Stimulated activated CD8-positive, alpha-beta memory T cell treated with anti-CD3 and anti-CD28 coated beads, Interleukin-12 subunit alpha, Interleukin-12 subunit beta, amount 100 ng/mL, for 1 hour (primary cell): ENCODE results near the gene EEPD1.
"Not testable (repeated sequence)": the region's sequence is repeated elsewhere in the genome, so short reads cannot be mapped to it uniquely, and the experiment has no call there.

Source experiments
- DNase-seq: peaks from one replicate; pipeline ENCODE4 v3.0.0-alpha.2; 2020; ENCODE audit warnings: low read depth

Gene EEPD1

DNA sequence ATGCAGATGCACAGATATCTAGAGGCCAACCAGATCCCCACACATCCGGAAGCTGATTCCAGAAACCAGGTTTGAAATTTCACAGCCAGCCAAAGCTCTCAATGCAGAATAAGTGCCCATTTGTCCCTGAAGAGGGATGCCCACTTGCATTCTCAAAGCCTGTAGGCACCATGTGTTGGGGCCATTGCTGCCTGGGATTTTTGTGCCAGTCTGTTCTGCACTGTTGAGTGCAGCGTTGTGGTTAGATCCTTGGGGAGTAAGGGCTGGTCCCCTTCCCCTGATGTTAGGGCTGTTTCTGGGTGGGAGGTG, 62.4 kb downstream of the EEPD1 start:
- no peak for DNase-seq

DNA sequence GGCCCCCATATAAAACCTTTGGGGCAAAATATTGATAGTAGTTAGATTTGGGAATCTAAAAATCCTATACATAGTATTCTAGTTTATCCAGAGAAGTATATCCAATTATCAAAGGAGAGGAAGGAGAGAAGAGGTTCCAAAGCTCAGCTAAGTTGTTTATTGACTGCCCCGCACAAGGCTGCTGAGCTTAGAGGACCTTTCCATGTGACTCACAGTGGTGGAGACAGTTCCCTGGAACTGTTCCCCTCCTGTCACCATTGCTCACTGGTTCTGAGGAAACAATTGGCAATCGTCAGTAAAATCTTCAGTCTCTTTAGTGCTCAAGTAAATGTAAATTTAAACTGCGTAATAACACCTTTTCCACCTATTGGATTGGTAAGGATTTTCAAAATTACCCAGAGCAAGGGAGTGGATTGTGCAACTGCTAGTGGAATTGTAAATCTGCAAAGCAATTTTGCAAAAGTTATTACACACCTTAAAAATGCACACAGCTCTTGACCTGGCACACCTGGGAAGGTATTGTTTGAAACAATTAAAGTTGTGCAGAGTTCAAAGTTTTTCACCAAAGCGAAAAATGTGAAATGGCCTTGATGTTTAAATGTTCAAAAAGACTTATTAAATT, 63.1 kb downstream of the EEPD1 start:
- DNase-seq, result no peak

DNA sequence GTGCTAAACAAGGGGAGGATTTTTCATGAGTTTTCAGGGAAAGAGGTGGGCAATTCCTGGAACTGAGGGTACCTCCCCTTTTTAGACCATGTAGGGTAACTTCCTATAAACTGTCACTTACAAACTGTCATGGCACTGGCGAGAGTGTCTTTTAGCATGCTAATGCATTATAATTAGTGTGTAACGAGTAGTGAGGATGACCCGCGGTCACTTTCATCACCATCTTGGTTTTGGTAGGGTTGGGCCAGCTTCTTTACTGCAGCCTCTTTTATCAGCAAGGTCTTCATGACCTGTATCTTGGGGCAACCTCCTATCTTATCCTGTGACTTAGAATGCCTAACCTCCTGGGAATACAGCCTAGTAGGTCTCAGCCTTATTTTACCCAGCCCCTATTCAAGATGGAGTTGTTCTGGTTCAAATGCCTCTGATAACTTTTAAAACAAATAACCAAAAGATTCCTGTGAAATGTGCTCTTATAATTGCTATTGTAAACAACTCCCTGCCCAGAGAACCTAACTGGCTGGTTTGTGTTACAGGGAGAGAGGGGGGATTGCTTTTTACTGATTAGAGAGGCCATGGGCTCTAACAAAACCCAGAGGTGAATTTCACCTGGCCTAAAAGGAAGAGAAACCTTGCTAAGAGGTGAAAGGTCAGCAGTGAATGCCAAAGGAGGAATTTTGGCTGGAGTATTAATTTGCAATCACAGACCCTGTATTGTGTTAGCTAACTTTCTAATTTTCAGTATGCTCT, 64.3 kb downstream of the EEPD1 start:
- no peak for DNase-seq

DNA sequence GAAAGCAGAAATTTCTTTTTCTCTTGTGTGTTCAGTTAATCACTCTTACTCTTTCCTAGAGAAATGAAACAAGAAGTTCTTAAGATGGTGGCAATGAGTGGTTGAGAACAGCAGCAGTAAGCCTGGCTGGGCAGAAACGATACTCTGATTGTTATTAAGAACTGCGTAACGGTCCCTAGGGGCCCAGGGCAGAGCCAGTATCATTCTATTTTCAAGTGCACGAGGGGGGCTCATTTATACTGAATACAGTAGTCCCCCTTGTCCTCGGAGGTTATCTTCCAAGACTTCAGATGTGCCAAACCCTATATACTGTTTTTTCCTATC, 64.9 kb downstream of the EEPD1 start:
- no peak for DNase-seq

DNA sequence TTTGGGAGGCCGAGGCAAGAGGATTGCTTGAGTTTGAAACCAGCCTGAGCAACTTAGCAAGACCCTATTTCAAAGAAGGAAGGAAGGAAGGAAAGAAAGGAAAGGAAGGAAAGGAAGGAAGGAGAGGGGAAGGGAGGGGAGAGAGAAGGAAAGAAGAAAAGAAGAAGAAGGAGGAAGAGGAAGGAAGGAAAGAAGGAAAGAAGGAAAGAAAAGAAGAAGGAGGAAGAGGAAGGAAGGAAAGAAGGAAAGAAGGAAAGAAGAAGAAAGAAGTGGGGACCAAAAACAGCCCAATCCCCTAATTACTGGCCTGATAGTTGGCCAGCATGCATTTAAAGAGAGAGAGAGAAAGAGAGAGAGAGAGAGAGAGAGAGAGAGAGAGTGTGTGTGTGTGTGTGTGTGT, 66.4 kb downstream of the EEPD1 start:
- DNase-seq, result no peak

DNA sequence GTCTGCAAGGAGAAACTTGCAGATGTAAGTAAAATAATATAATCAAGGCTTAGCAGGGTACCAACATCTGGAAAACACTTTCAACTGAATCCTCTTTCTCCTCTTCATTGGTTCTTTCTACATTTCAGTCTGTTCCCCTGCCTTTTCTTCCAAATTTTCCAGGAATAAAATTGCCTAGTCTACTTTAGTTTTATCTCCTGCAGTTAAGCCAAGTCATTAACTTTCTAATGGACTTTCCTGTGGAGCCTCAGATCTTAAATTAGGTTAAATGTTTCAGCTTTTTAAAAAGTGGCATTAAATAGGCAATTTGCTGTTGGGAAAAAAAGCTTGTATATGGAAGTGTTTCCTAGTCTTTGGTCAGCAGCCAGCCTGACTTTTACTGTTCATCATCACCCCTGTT, 70.8 kb downstream of the EEPD1 start:
- no peak for DNase-seq

DNA sequence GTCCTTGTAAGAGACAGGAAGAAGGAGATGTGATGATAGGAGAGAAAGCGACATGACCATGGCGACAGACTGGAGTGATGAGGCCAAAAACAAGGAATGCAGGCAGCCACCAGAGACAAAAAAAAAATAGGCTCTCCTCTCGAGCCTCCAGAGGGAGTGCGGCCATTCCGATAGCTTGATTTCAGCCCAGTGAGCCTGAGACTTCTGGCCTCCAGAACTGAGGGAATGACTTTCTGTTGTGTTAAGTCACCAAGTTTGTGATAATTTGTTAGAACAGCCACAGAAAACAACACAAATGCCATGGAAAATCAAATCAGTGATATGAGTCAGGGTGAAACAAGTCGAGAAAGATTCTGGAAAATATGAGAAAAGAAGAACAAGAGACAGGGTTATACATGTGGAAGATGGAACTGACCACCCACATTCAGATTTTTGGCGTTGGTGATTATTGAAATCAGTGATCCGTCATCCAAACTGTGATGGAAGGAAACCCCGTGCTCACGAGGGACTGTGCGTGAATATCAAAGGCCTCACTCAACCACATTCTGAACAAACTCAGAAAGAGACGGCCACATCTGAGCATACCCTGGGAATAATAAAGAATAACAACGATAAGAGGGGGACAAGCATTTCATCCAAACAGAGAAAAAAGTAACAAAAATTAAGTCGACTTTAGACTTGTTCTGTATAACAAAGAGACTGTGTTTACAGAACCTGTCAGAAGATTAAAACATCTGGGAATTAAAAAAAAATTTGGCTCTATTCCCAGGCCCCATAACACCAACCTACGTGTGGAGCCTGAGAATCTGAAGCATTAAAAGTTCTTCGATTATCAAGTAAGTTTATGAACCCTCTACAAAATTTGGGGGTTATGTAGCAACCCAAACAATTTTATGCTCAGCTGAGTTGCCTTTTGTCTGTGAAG, 72.1 kb downstream of the EEPD1 start:
- DNase-seq, result no peak

DNA sequence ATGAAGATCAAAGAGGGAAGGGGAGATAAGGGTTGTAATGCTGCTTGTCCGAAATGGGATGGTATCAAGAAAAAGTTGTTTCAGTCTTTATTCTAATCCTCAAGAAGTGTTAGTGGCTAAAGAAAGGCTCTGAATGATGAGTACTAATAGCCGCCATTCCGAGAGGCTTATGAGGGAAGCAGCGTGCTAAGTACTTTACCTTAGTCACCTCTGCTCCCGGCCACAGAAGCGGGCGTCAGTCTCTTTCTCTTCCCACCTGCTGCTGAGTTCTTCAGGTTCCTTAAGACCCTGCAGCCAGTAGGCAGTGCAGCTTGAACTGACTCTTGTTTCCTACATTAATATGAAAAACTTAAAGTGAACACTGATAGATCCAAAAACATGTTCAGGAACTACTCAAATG, 73.1 kb downstream of the EEPD1 start:
- no peak for DNase-seq

DNA sequence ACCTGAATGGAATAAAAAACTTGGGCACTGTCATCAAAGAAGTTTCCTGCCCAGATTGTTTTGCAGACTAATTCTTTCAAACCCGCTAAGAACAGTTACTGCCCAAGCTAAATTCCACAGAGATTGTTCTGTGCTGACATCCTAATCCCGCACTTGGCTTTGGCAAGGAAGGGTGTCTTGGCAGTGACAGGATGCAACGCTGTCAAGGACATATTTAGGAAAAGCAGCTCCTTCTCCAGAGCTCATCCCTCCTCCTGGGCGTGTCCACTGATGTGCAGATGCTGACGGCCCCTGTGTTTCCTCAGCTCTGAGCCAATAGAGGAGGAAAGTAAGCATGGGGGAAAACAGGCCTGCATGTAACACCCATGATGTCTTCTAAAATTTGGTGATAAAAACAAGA, 74.2 kb downstream of the EEPD1 start:
- no peak for DNase-seq

DNA sequence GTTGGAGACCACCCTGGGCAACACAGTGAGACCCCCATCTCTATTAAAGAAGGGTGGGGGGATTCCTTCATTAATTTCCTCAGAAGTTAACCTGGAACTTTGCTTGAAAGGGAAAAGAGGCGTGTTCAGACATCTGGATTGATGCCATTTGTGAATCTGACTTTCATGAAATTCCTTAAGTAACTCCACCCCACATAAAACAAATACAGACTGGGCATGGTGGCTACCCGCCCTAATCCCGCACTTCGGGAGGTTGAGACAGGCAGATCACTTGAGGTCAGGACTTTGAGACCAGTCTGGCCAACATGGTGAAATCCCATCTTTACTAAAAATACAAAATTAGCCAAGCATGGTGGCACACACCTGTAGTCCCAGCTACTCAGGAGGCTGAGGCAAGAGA, 75.0 kb downstream of the EEPD1 start:
- DNase-seq, result no peak

DNA sequence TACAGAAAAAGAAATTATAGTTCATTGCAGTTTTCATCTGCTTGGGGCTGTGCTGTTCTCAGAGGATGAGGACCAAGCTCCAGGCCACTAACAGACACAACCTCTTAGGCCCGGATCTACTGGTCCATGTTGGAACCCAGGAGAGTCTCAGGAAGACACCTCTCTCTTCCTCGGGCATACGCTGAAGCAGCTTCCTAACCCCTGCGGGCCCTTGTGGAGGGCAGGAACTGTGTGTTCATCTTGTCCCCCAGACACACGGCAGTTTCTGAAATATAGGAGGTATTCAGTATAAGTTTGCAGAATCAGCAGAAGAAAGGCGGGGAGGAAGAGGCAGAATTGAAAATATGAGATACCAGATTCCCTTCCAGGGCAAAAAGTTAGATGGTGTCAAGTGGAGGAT, 78.4 kb downstream of the EEPD1 start:
- no peak for DNase-seq

DNA sequence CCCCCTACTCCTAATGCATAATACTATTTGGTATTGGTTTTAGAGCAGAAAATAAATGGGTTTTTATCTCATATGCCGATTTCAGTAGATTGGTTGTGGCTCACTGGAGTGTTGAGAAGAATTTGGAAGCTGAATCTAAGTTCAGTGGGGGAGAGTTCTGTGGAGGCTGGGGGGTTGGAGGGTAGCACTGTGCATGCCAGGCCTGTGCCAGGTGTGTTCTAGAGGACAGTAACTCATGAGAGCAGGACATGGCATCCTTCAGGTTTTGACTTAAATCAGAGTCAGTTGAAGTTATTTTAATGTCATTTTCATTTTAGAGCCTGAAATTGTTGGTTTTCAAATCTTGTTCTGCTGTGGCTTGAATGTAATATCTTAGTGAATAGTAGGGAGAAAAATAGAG, 79.5 kb downstream of the EEPD1 start:
- DNase-seq, result no peak

DNA sequence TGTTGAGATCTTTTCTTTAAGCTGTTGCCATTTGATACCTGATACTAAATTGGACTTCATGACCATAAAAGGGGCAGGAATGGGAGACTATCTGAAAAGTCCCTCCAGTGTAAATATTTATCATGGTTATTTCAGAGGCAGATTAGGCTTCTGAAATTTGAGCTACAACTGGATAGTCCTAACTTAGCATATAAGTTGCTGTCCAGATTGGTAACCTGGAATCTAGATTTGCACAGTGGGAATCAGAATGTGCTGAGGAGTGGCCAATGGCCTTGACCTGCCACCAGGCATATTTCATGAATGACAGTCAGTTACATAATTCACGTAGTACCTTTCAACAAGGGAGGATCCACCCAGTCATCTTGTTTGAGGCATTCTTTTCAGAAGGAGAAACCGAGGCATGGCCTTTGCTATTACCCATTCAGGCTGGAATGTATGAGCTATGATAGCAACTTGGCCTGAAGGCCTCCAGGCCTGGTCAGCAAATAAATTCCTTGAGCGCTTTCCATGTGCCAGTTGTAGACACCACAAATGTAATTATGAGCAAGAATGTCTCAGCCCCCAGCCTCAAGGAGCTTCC, 80.0 kb downstream of the EEPD1 start:
- no peak for DNase-seq

DNA sequence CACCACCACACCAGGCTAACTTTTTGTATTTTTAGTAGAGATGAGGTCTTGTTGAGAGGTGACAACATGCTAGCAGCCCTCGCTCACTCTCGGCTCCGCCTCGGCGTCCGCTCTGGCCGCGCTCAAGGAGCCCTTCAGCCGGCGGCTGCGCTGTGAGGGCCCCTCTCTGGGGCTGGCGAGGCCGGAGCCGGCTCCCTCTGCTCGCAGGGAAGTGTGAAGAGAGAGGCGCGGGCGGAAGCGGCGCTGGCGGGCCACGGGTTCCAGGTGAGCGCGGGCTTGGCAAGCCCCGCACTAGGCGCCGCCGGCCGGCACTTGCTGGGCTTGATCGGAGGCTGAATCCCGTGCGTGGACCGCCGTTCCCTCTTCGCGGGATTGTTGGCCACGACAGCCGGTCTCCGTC, 83.0 kb downstream of the EEPD1 start:
- no peak for DNase-seq

DNA sequence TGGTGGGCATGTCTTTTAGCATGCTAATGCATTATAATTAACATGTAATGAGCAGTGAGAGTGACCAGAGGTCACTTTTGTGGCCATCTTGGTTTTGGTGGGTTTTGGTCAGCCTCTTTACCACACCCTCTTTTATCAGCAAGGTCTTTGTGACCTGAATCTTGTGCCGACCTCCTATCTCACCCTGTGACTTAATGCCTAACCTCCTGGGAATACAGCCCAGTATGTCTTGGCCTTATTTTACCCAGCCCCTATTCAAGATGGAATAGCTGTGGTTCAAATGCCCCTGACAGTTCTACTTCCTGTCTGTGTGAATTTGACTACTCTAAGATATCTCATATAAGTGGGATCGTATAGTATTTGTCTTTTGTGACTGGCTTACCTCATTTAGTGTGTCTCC, 85.1 kb downstream of the EEPD1 start:
- DNase-seq, result no peak

DNA sequence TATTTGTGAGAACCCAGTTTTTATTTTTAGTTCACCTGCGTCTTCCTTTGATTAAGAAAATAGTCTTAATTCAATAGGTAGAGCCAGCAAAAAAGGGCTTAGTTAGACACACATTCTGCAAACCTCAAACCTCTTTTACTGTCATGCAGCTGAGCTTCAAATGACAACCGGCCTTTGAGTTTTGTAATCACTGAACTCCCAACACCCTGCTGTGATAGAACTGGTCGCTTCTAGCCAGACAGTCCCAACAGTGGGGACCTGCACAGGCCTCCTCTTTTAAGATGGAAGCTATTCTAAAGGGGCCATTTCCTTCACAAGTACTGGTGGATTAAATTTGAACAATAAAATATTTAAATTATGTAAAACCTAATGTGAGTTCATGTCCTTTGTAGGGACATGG, 90.3 kb downstream of the EEPD1 start:
- not testable (repeated sequence) for DNase-seq

DNA sequence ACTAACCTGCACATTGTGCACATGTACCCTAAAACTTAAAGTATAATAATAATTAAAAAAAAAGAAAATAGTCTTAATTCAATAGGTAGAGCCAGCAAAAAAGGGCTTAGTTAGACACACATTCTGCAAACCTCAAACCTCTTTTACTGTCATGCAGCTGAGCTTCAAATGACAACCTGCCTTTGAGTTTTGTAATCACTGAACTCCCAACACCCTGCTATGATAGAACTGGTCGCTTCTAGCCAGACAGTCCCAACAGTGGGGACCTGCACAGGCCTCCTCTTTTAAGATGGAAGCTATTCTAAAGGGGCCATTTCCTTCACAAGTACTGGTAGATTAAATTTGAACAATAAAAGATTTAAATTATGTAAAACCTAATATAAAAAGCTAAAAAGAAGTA, 90.9 kb downstream of the EEPD1 start:
- DNase-seq, result not testable (repeated sequence)

DNA sequence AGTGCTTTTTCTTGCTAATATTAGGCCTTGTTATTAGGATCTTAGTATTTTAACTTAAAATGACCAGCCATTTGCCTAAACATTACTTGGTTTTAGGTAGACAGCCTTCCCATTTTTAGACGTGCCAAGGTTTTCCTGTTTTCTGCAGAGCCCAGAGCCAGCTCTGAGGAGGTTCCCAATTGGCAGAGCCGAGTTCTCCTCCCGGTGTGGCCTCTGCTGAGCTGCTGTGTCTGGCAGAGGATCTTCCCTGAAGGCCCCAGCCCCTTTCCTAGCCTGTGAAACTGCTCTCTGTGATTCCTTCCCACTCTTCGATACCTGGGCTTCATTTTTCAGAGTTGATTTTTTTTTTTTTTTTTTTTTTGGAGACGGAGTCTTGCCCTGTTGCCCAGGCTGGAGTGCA, 91.4 kb downstream of the EEPD1 start:
- no peak for DNase-seq

DNA sequence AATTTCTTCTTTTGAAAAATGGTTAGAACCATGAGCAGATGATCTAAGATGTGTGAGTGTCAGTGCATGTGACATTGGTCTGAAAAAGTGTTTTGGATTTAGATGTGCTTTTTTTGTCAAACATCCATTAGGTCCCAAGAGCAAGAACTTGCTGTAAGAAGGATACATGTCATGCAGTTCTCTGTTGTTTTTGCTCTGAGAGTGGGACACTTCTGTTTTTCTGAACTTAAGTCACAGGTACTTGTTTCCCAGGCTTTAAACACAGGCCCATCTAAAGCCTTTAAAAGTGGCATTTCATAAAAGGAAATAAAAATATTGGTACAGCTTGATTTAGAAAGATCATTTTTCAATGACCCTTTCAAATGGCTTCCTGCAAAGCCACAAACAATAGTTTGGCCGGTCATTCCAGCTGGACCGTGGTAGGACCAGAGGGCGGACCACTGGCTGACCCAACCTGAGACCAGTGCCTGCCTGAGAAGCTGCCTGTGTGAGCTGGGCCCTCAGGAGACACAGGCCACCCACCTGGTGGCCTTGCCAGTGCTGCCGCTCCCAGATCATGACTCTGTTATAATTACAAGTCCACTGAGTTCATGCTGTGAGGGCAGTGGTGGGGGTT, 92.7 kb downstream of the EEPD1 start:
- no peak for DNase-seq

DNA sequence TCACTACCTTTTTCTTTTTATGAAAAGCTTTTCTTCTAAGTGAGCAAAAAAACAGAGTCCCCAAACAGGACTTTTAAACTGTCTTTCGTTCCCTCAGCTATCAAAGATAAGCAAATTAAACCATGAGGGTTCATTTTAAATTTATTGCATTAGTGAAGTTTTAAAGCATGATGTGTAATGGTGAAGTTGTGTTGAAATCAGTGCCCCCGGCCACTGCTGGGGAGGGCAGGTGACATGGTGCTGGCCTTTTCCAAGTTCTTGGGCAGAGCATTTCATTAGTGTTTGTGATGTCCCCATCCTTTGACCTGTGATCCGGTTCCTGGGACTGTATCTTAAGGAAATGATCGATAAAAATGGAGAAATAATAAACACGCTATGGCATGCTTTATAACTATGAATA, 96.0 kb downstream of the EEPD1 start:
- no peak for DNase-seq

DNA sequence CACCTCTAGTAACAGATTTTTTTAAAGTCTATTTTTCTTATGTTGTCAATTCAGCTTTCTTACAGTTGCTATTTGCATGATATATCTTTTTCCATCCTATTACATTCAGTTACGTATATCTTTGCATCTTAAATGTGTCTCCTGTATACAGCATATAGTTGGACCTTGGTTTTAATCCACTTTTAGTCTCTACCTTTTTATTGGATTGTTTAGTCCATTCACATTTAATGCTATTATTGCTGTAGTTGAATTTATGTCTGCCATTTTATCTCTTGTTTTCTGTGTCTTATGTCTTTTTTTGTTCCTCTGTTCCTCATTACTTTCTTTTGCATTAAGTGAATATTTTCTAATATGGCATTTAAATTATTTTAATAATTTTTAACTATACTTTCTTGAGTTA, 100.6 kb downstream of the EEPD1 start:
- no peak for DNase-seq

DNA sequence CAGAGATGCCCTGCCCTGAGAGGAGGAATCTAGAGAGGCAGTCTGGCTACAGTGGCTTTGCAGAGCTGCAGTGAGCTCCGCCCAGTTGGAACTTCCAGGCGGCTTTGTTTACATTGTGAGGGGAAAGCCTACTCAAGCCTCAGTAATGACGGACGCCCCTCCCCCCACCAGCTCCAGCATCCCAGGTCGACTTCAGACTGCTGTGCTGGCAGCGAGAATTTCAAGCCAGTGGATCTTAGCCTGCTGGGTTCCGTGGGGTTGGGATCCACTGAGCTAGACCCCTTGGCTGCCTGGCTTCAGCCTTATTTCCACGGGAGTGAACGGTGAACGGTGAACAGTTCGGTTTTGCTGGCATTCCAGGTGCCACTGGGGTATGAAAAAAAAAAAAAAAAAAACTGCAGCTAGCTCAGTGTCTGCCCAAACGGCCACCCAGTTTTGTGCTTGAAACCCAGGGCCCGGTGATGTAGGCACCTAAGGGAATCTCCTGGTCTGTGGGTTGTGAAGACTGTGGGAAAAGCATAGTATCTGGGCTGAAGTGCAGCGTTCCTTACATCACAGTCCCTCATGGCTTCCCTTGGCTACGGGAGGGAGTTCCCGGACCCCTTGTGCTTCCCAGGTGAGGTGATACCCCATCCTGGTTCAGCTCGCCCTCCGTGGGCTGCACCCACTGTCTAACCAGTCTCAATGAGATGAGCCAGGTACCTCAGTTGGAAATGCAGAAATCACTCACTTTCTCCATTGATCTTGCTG, 105.6 kb downstream of the EEPD1 start:
- not testable (repeated sequence) for DNase-seq
